ENCODE results near the gene GALNT7.
A peak's percentile ranks its signal among the peaks of the same experiment; 100 is the strongest.

The GALNT7 gene

GRCh38 chr4:173237762-173238161 is 69.2 kb downstream of the GALNT7 start:
- DNase-seq, result no peak

- DNase-seq, result no peak
These were observed 72.1 kb downstream of the GALNT7 start for GRCh38 chr4:173240696-173241095.

- no peak for DNase-seq
These were observed 74.0 kb downstream of the GALNT7 start for GRCh38 chr4:173242466-173243250.

- no peak for DNase-seq
These were observed 74.7 kb downstream of the GALNT7 start for GRCh38 chr4:173243321-173243720.

- DNase-seq, result peak in 1 of 2 experiments; percentile 5
These were observed 75.5 kb downstream of the GALNT7 start for GRCh38 chr4:173243917-173244658.

- DNase-seq, result no peak
These were observed 77.3 kb downstream of the GALNT7 start for GRCh38 chr4:173245952-173246351.

GRCh38 chr4:173246719-173247118 is 78.1 kb downstream of the GALNT7 start:
- no peak for DNase-seq

GRCh38 chr4:173247321-173247720 is 78.7 kb downstream of the GALNT7 start:
- DNase-seq, result peak in 1 of 2 experiments; percentile 11

- DNase-seq, result no peak
These were observed 80.1 kb downstream of the GALNT7 start for GRCh38 chr4:173248690-173249089.

GRCh38 chr4:173252024-173252935 is 83.7 kb downstream of the GALNT7 start:
- DNase-seq, result peak; percentile 31 to 76

GRCh38 chr4:173253561-173253960 is 85.0 kb downstream of the GALNT7 start:
- no peak for DNase-seq

GRCh38 chr4:173254646-173255045 is 86.0 kb downstream of the GALNT7 start:
- no peak for DNase-seq

GRCh38 chr4:173256825-173257224 is 88.2 kb downstream of the GALNT7 start:
- DNase-seq, result no peak

- DNase-seq, result peak; percentile 18 to 74
These were observed 89.4 kb downstream of the GALNT7 start for GRCh38 chr4:173257732-173258717.

- DNase-seq, result no peak
These were observed 90.3 kb downstream of the GALNT7 start for GRCh38 chr4:173258866-173259265.

GRCh38 chr4:173259310-173259709 is 90.7 kb downstream of the GALNT7 start:
- DNase-seq, result no peak

GRCh38 chr4:173261052-173261451 is 92.4 kb downstream of the GALNT7 start:
- DNase-seq, result no peak

GRCh38 chr4:173262375-173262774 is 93.8 kb downstream of the GALNT7 start:
- no peak for DNase-seq

GRCh38 chr4:173264245-173264644 is 95.6 kb downstream of the GALNT7 start:
- no peak for DNase-seq

- DNase-seq, result peak; percentile 76 to 88
These were observed 96.1 kb downstream of the GALNT7 start for GRCh38 chr4:173264684-173265185.

GRCh38 chr4:173265751-173266150 is 97.1 kb downstream of the GALNT7 start:
- DNase-seq, result no peak

GRCh38 chr4:173267711-173268110 is 99.1 kb downstream of the GALNT7 start:
- no peak for DNase-seq
